H1 (cell line): ENCODE results near the gene RUVBL2. TPM values are rescaled to one million over a fixed set of nuclear protein-coding genes. Genes with fewer than 3 reads are reported as not detected.
A peak's percentile ranks its signal among the peaks of the same experiment; 100 is the strongest.

ENCODE experiments used
- CTCF ChIA-PET: fragments of 300-600 bp; sonication (Branson Sonifier 250); formaldehyde crosslinking; loops from one replicate; lab custom pipeline; 2021; ENCODE audit not compliant: partially characterized antibody; lab: Charles Lee
- POLR2A ChIA-PET: fragments of 300-600 bp; sonication (Branson Sonifier 250); formaldehyde crosslinking; loops from one replicate; lab custom pipeline; 2021; ENCODE audit warnings: inconsistent platforms; ENCODE audit not compliant: partially characterized antibody; lab: Charles Lee
- DNase-seq, 2 experiments: peaks; one replicate each; pipeline versions ENCODE4 v3.0.0 to v3.0.0-alpha.2; 2010 to 2022; ENCODE audit warnings: low spot score in 2 of 2, low read depth in 1 of 2, mixed read lengths in 1 of 2
- FAIRE-seq: peaks from 2 replicates; lab custom pipeline; 2011; peaks lifted over from hg19 to GRCh38; lab: Jason Lieb, UNC
- H2AFZ ChIP-seq: 2 replicates; pipeline ENCODE4 v1.8.1; 2012; ENCODE audit warnings: low read length, inconsistent platforms
- H2AK5ac ChIP-seq: 2 replicates; pipeline ENCODE4 v1.6.1; 2013; ENCODE audit warnings: low read depth, low read length
- H2BK120ac ChIP-seq: replicated peaks from 2 replicates; pipeline ENCODE3; 2013; ENCODE audit warnings: low read depth, low read length, inconsistent platforms
- H2BK12ac ChIP-seq: 2 replicates; pipeline ENCODE4 v1.6.1; 2013; ENCODE audit warnings: low read depth, low read length
- H2BK15ac ChIP-seq: 2 replicates; pipeline ENCODE4 v1.6.1; 2013; ENCODE audit warnings: low read length
- H2BK20ac ChIP-seq: 2 replicates; pipeline ENCODE4 v1.6.1; 2013; ENCODE audit warnings: low read length
- H2BK5ac ChIP-seq: 2 replicates; pipeline ENCODE4 v1.6.1; 2013; ENCODE audit warnings: low read depth, low read length
- H3K14ac ChIP-seq: 2 replicates; pipeline ENCODE4 v1.6.1; 2013; ENCODE audit warnings: inconsistent platforms; ENCODE audit not compliant: insufficient read length
- H3K18ac ChIP-seq: 2 replicates; pipeline ENCODE4 v1.6.1; 2013; ENCODE audit warnings: low read length; ENCODE audit errors: extremely low read depth
- H3K23ac ChIP-seq: 2 replicates; pipeline ENCODE4 v1.6.1; 2013; ENCODE audit warnings: inconsistent platforms; ENCODE audit not compliant: insufficient read length
- H3K23me2 ChIP-seq: 2 replicates; pipeline ENCODE4 v1.6.1; 2013; ENCODE audit warnings: low read depth, low read length
- H3K27ac ChIP-seq: 2 replicates; pipeline ENCODE4 v1.6.1; 2011; ENCODE audit warnings: low read depth, low read length, inconsistent platforms
- H3K27me3 ChIP-seq, 4 experiments: replicated peaks in 1 of 4; 1 replicate in 1 of 4; 2 replicates in 3 of 4; pipeline versions ENCODE4 v1.6.1 to v1.8.1; 2011 to 2013; ENCODE audit warnings: low read length in 3 of 4, mild to moderate bottlenecking in 3 of 4, inconsistent platforms in 2 of 4, mixed read lengths in 2 of 4, moderate library complexity in 1 of 4; ENCODE audit not compliant: control insufficient read depth in 3 of 4, insufficient read depth in 3 of 4; ENCODE audit errors: extremely low read depth in 1 of 4
- H3K36me3 ChIP-seq, 4 experiments: 2 replicates each; pipeline versions ENCODE4 v1.6.1 to v1.8.1; 2011 to 2013; ENCODE audit warnings: mild to moderate bottlenecking in 4 of 4, low read length in 3 of 4, moderate library complexity in 2 of 4, control low read depth in 1 of 4, inconsistent platforms in 1 of 4; ENCODE audit not compliant: insufficient read depth in 4 of 4, control insufficient read depth in 2 of 4
- H3K4ac ChIP-seq: replicated peaks from 2 replicates; pipeline ENCODE3; 2013; ENCODE audit warnings: low read length, low read depth, mixed read lengths, inconsistent platforms; ENCODE audit not compliant: insufficient read length
- H3K4me1 ChIP-seq, 4 experiments: replicated peaks in 1 of 4; 1 replicate in 1 of 4; 2 replicates in 3 of 4; pipeline versions ENCODE4 v1.6.1 to v1.8.1; 2011 to 2013; ENCODE audit warnings: low read length in 3 of 4, inconsistent platforms in 2 of 4, mixed read lengths in 1 of 4; ENCODE audit not compliant: insufficient read depth in 4 of 4, control insufficient read depth in 3 of 4
- H3K4me2 ChIP-seq, 2 experiments: 2 replicates each; pipeline versions ENCODE4 v1.6.1 to v1.8.1; 2011 to 2013; ENCODE audit warnings: low read depth in 2 of 2, low read length in 2 of 2, control low read depth in 1 of 2, inconsistent platforms in 1 of 2, mild to moderate bottlenecking in 1 of 2; ENCODE audit not compliant: insufficient read depth in 1 of 2
- H3K4me3 ChIP-seq, 4 experiments: fragments of 200-600, 300-600 bp in 1 of 4; sonication (generic), shearing (Covaris generic), sonication (Bioruptor Twin) in 1 of 4; 2 replicates each; pipeline versions ENCODE4 v1.5.1 to v1.8.1; 2011 to 2016; ENCODE audit warnings: low read length in 4 of 4, low read depth in 3 of 4, control low read depth in 2 of 4, inconsistent platforms in 2 of 4, mild to moderate bottlenecking in 2 of 4, mixed read lengths in 1 of 4, moderate library complexity in 1 of 4; ENCODE audit not compliant: insufficient read depth in 2 of 4; ENCODE audit errors: extremely low read depth in 1 of 4
- H3K56ac ChIP-seq: replicated peaks from 2 replicates; pipeline ENCODE3; 2013; ENCODE audit warnings: low read depth, mild to moderate bottlenecking, mixed read lengths, low read length, inconsistent platforms; ENCODE audit not compliant: insufficient read length
- H3K79me1 ChIP-seq: 2 replicates; pipeline ENCODE4 v1.6.1; 2013; ENCODE audit warnings: low read depth, low read length, control low read depth
- H3K79me2 ChIP-seq, 2 experiments: 2 replicates each; pipeline versions ENCODE4 v1.6.1 to v1.8.1; 2012 to 2013; ENCODE audit warnings: low read length in 2 of 2, mild to moderate bottlenecking in 2 of 2, inconsistent platforms in 1 of 2; ENCODE audit not compliant: insufficient read depth in 2 of 2, control insufficient read depth in 1 of 2
- H3K9ac ChIP-seq, 4 experiments: replicated peaks in 1 of 4; 1 replicate in 1 of 4; 2 replicates in 3 of 4; pipeline versions ENCODE4 v1.6.1 to v1.8.1; 2011 to 2013; ENCODE audit warnings: low read depth in 3 of 4, low read length in 3 of 4, control low read depth in 2 of 4, mild to moderate bottlenecking in 2 of 4, moderate library complexity in 2 of 4, inconsistent platforms in 1 of 4; ENCODE audit errors: extremely low read depth in 1 of 4
- H3K9me3 ChIP-seq, 2 experiments: 2 replicates each; pipeline versions ENCODE4 v1.6.1 to v1.8.1; 2012 to 2013; ENCODE audit warnings: mild to moderate bottlenecking in 2 of 2, moderate library complexity in 2 of 2, control low read depth in 1 of 2, inconsistent platforms in 1 of 2, low read depth in 1 of 2, low read length in 1 of 2, mixed read lengths in 1 of 2; ENCODE audit not compliant: insufficient read depth in 2 of 2
- H4K20me1 ChIP-seq, 2 experiments: replicated peaks in 1 of 2; 2 replicates each; pipeline versions ENCODE3 to v1.8.1; 2011 to 2013; ENCODE audit warnings: inconsistent platforms in 2 of 2, low read length in 2 of 2, mild to moderate bottlenecking in 1 of 2; ENCODE audit not compliant: insufficient read depth in 2 of 2, control insufficient read depth in 1 of 2
- H4K5ac ChIP-seq: 2 replicates; pipeline ENCODE4 v1.6.1; 2013; ENCODE audit warnings: low read length, low read depth, mixed read lengths, inconsistent platforms; ENCODE audit not compliant: insufficient read length
- H4K8ac ChIP-seq: 2 replicates; pipeline ENCODE4 v1.8.0; 2013; ENCODE audit warnings: mild to moderate bottlenecking, moderate library complexity, low read length, inconsistent platforms; ENCODE audit not compliant: insufficient read depth; ENCODE audit errors: extremely low read depth
- H4K91ac ChIP-seq: replicated peaks from 2 replicates; pipeline ENCODE3; 2013; ENCODE audit warnings: low read length, mixed read lengths, inconsistent platforms; ENCODE audit not compliant: insufficient read length
- PHF8 ChIP-seq: fragments of 200-600 bp; sonication (generic); conservative IDR thresholded peaks from 2 replicates; pipeline ENCODE4 v1.7.1; 2012; ENCODE audit warnings: low read depth, mild to moderate bottlenecking, inconsistent platforms, low read length, moderate library complexity
- POLR2A ChIP-seq, 2 experiments: IDR thresholded peaks; 1 replicate in 1 of 2; 2 replicates in 1 of 2; pipeline ENCODE4 v1.6.1; 2011; ENCODE audit warnings: low read depth in 2 of 2, low read length in 2 of 2, mild to moderate bottlenecking in 2 of 2; ENCODE audit errors: control extremely low read depth in 1 of 2
- RNF2 ChIP-seq: fragments of 200-900, 300-1000 bp; sonication (generic); IDR thresholded peaks from 2 replicates; pipeline ENCODE4 v1.7.1; 2016; ENCODE audit warnings: borderline replicate concordance, low read depth, mild to moderate bottlenecking, antibody characterized with exemption, low read length; ENCODE audit not compliant: poor library complexity, severe bottlenecking; ENCODE audit errors: missing control alignments
- WGBS, 2 experiments: shearing (Covaris generic) in 1 of 2; methylation state at CpG; one replicate each; pipeline versions ENCODE4 v1.1.6 to v1.1.7; 2013 to 2015; ENCODE audit warnings: low lambda C conversion rate in 2 of 2, mixed read lengths in 2 of 2, inconsistent platforms in 1 of 2, low coverage in 1 of 2, missing lambda C conversion rate in 1 of 2; ENCODE audit not compliant: insufficient replicate concordance in 2 of 2, insufficient coverage in 1 of 2, insufficient read length in 1 of 2; ENCODE audit errors: extremely low coverage in 1 of 2, missing lambda C conversion rate in 1 of 2; 5-methylcytosine and 5-hydroxymethylcytosine counted together
- polyA plus RNA-seq, 7 experiments: library from polyadenylated mRNA; depleted of rRNA in 3 of 7; stranded (reverse) in 5 of 7; unstranded in 2 of 7; fragments of >200 nt in 5 of 7; fragments of 200-250 nt in 2 of 7; gene quantifications; 1 replicate in 5 of 7; 2 replicates in 1 of 7; 4 replicates in 1 of 7; pipeline versions ENCODE4 v1.2.1 to v1.2.3, GENCODE V29; 2011 to 2013; ENCODE audit warnings: missing spikeins in 2 of 7, mixed read lengths in 2 of 7
- total RNA-seq: library from RNA; stranded (reverse); fragmentation: NEBNext Ultra II Directional; extraction: Animal tissue kit (Norgen Biotek cat#: 25700); gene quantifications from 2 replicates; pipeline ENCODE4 v1.2.1, GENCODE V29; 2021

Gene RUVBL2
- total and polyA plus RNA-seq, 2 of the 8 experiments (the other 6 are each of a cell fraction or from before 2014, with no cell fraction given): 152 to 247 TPM

DNA sequence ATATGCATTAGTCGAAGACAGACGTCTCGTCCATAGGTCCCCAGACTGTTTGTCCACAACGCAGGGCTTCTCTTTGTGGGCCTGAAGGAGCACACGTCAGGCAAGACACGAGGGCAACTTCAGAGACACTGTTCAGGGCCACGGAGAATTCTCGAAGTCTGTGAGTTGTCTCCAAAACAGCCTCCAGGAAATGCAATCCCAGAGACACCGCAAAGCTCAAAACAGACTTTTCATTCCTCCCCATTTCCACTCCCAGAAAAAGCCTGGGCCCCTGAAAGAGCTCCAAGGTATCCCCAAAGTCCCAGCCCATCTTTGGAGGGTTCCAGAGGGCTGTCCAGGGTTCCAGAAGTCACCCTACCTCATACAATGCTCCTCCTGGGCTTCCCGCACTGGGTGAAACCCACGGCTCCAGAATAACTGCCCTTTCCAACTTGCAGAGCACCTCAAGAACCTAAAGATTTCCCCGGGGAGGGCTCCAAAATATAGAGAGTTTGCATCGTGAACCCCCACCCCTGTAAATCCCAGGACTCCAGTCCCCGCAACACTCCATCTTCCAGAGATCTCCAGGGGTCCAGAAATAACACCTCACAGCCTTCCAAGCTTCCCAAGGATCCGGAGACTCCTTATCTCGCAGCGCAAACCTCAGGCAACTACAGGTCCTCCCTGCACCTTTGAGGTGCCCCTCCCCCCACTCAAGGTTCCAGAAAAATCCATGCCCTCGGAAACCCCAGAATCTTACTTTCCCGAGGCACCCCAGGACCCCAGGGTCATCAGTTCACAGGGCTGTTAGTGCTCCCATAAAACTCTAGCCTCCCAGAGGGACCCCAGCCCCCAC is 29.3 kb upstream of the RUVBL2 start:
- H3K4ac ChIP-seq: peak overlapping the region; percentile 97
- WGBS, 2 experiments: 23% methylated on average over 19 of the region's 19 CpGs; no CpG with 5 or more reads in 1 of the 2 experiments
- H3K9me3 ChIP-seq: no peaks in the 10 kb centered on the region
- peak overlapping the region; percentile 96 for H4K91ac ChIP-seq
- peaks cover 5% of the 10 kb centered on the region for H3K79me1 ChIP-seq
- no peak overlapping the region for H3K23ac ChIP-seq
- H3K27ac ChIP-seq: peak overlapping the region; percentile 76
- H2AK5ac ChIP-seq: peak overlapping the region; percentile 91
- H4K20me1 ChIP-seq: peaks cover 3 to 19% of the 10 kb centered on the region in 2 experiments
- H3K14ac ChIP-seq: no peak overlapping the region
- no peaks in the 10 kb centered on the region for H3K27me3 ChIP-seq
- H3K4me2 ChIP-seq: peak overlapping the region; percentile 67 to 99
- TF ChIP-seq PHF8: 0 out of 2 replicates have a peak, but pooled peaks have one; percentile 10
- no peak for TF ChIP-seq RNF2
- peak in 1 of 2 experiments; percentile 33; a peak in 1 of 3 replicates for TF ChIP-seq POLR2A (IDR thresholded peaks at IDR 0.05; ENCODE audit: control extremely low read depth in 1 of 2, low read depth in 2 of 2, low read length in 2 of 2)
- H2BK20ac ChIP-seq: no peak overlapping the region
- FAIRE-seq (no peak), DNase-seq (peak in 1 of 2 experiments; percentile 78)
- H3K4me3 ChIP-seq: peak overlapping the region; percentile 24 to 59 (median 36)
- no peak overlapping the region for H2AFZ ChIP-seq
- H3K36me3 ChIP-seq: peaks cover 2 to 30% (median 12%) of the 10 kb centered on the region in 4 experiments; a peak in 5 of 8 replicates
- peak overlapping the region; percentile 67 for H2BK120ac ChIP-seq
- peaks cover 4 to 17% (median 12%) of the 10 kb centered on the region in 4 experiments for H3K4me1 ChIP-seq
- H3K79me2 ChIP-seq: peaks cover 0 to 13% of the 10 kb centered on the region in 2 experiments; a peak in 2 of 4 replicates
- peak overlapping the region; percentile 90 for H4K5ac ChIP-seq
- H3K9ac ChIP-seq: peak overlapping the region in 3 of 4 experiments; percentile 43 to 80 (median 60); a peak in 6 of 7 replicates
- H2BK5ac ChIP-seq: peak overlapping the region; percentile 94
- peak overlapping the region; percentile 95 for H3K18ac ChIP-seq
- ChIA-PET POLR2A (interaction anchor here (0.6 to 5.4 kb wide), 52 partner anchors 9 to 542 kb away, joined by 3 to 56 read pairs (median 4); partner anchors contain the start of genes BAX, DHDH, GYS1 and NUCB1), CTCF (interaction anchor here (0.6 to 1.9 kb wide), 8 partner anchors 9 to 1424 kb away, joined by 3 to 7 read pairs (median 4); partner anchors contain the start of gene RUVBL2)
- peaks cover 17% of the 10 kb centered on the region; the same call in 1 of the 2 replicates for H3K23me2 ChIP-seq
- H2BK12ac ChIP-seq: peak overlapping the region; percentile 84
- H3K56ac ChIP-seq: peak overlapping the region; percentile 92
- peak overlapping the region; percentile 89; the same call in 1 of the 2 replicates for H4K8ac ChIP-seq
- peak overlapping the region; percentile 74; the same call in 1 of the 2 replicates for H2BK15ac ChIP-seq
